A549 treated with AZD9567 at 1 μM for 4 hours (cell line): Measurements from ENCODE around the gene VPS4A. TPM values are rescaled to one million over a fixed set of nuclear protein-coding genes. Genes with fewer than 3 reads are reported as not detected.

ENCODE experiments used
- total RNA-seq: library from RNA; stranded (reverse); fragments of 200-300 nt; extraction: Qiagen RNA extraction; gene quantifications from 5 replicates; pipeline ENCODE4 v1.2.3, GENCODE V29; 2022; ENCODE audit not compliant: insufficient read depth

The VPS4A gene
- total RNA-seq, result 31.3 to 34.7 TPM (median 34.0 TPM) in 5 replicates

GRCh38 chr16:69310653-69311532, at the start of gene VPS4A:
TSS of gene VPS4A (plus strand) at chr16:69311350. CDS start at chr16:69311512, 162 bp downstream.

GRCh38 chr16:69330286-69331109, 19.3 kb downstream of the VPS4A start, which contains the start of gene PDF:
TSS of gene PDF (minus strand) at chr16:69330588. CDS start at chr16:69330570, 18 bp downstream.

GRCh38 chr16:69339289-69340094, 28.3 kb downstream of the VPS4A start, which contains the start of the genes COG8 and NIP7:
TSS of gene COG8 (minus strand) at chr16:69339564. CDS start at chr16:69339552, 12 bp downstream.
TSS of gene NIP7 (plus strand) at chr16:69339772. CDS start at chr16:69339830, 58 bp downstream.

GRCh38 chr16:69351309-69352027, 40.3 kb downstream of the VPS4A start, which contains the start of gene TMED6:
TSS of gene TMED6 (minus strand) at chr16:69351786. CDS start at chr16:69351753, 33 bp downstream.

Other genes with a start within 250 kb of the VPS4A start
- 33.2 to 45.6 TPM (median 36.3 TPM) in 5 replicates for gene HAS3, start 205.7 kb upstream of the VPS4A start, total RNA-seq
- 130 to 167 TPM (median 131 TPM) in 5 replicates for gene CHTF8, start 178.8 kb upstream of the VPS4A start, total RNA-seq
- 79.9 to 92.4 TPM (median 85.2 TPM) in 5 replicates for gene UTP4, start 178.7 kb upstream of the VPS4A start, total RNA-seq
- 5.8 to 8.1 TPM (median 7.7 TPM) in 5 replicates for gene SNTB2, start 124.2 kb upstream of the VPS4A start, total RNA-seq
- 26.1 to 43.4 TPM (median 40.4 TPM) in 5 replicates for gene PDF, start 19.2 kb downstream of the VPS4A start, total RNA-seq
- 19.6 to 28.2 TPM (median 26.4 TPM) in 5 replicates for gene COG8, start 28.2 kb downstream of the VPS4A start, total RNA-seq
- 54.0 to 62.3 TPM (median 58.0 TPM) in 5 replicates for gene NIP7, start 28.4 kb downstream of the VPS4A start, total RNA-seq
- 0.09 TPM in 1 of 5 replicates, not detected in the others for gene TMED6, start 40.4 kb downstream of the VPS4A start, total RNA-seq
- gene TERF2, start 74.7 kb downstream of the VPS4A start, total RNA-seq, result 23.3 to 47.5 TPM (median 24.4 TPM) in 5 replicates
- 184 to 208 TPM (median 193 TPM) in 5 replicates for gene CYB5B, start 113.3 kb downstream of the VPS4A start, total RNA-seq